ENCODE results near the gene TCEA2.

TCEA2 gene

GRCh38 chr20:64063389-64064144, 569 bp downstream of the TCEA2 start:
- FAIRE-seq: no peak
- no peak for DNase-seq (ENCODE audit: insufficient read length, low spot score)

GRCh38 chr20:64064145-64064698, 1.2 kb downstream of the TCEA2 start:
- DNase-seq (ENCODE audit: insufficient read length, low spot score) (no peak), FAIRE-seq (no peak)

GRCh38 chr20:64065062-64065973, 2.3 kb downstream of the TCEA2 start:
- FAIRE-seq (no peak), DNase-seq (ENCODE audit: insufficient read length, low spot score) (no peak)

- FAIRE-seq: peak; percentile 87
- peak; percentile 86 for DNase-seq (ENCODE audit: insufficient read length, low spot score)
Measured at GRCh38 chr20:64065974-64066343, 3.0 kb downstream of the TCEA2 start.

- DNase-seq (ENCODE audit: insufficient read length, low spot score) (no peak), FAIRE-seq (no peak)
Measured at GRCh38 chr20:64067005-64067632, 4.1 kb downstream of the TCEA2 start.

GRCh38 chr20:64067733-64068307, 4.8 kb downstream of the TCEA2 start:
- DNase-seq (ENCODE audit: insufficient read length, low spot score) (no peak), FAIRE-seq (no peak)

GRCh38 chr20:64068386-64069208, 5.6 kb downstream of the TCEA2 start:
- no peak for FAIRE-seq
- DNase-seq (ENCODE audit: insufficient read length, low spot score): no peak

GRCh38 chr20:64069209-64069613, 6.2 kb downstream of the TCEA2 start:
- FAIRE-seq (no peak), DNase-seq (ENCODE audit: insufficient read length, low spot score) (no peak)

GRCh38 chr20:64069614-64070243, 6.7 kb downstream of the TCEA2 start:
- no peak for FAIRE-seq

GRCh38 chr20:64070244-64070993, 7.4 kb downstream of the TCEA2 start:
- no peak for DNase-seq (ENCODE audit: insufficient read length, low spot score)
- no peak for FAIRE-seq

More at GRCh38 chr20:64069614-64070243, 6.7 kb downstream of the TCEA2 start:
- DNase-seq (ENCODE audit: insufficient read length, low spot score): no peak

- FAIRE-seq: no peak
- no peak for DNase-seq (ENCODE audit: insufficient read length, low spot score)
Measured at GRCh38 chr20:64071341-64072332, 8.6 kb downstream of the TCEA2 start.

GRCh38 chr20:64072498-64073063, 9.6 kb downstream of the TCEA2 start:
- FAIRE-seq: no peak
- no peak for DNase-seq (ENCODE audit: insufficient read length, low spot score)

- DNase-seq (ENCODE audit: insufficient read length, low spot score): no peak
- no peak for FAIRE-seq
Measured at GRCh38 chr20:64073476-64074183, 10.6 kb downstream of the TCEA2 start.

GRCh38 chr20:64074184-64074789, 11.3 kb downstream of the TCEA2 start:
- DNase-seq (ENCODE audit: insufficient read length, low spot score) (no peak), FAIRE-seq (no peak)

- FAIRE-seq (no peak), DNase-seq (ENCODE audit: insufficient read length, low spot score) (no peak)
Measured at GRCh38 chr20:64074963-64075362, 12.0 kb downstream of the TCEA2 start.

GRCh38 chr20:64075556-64075955, 12.6 kb downstream of the TCEA2 start:
- no peak for FAIRE-seq
- no peak for DNase-seq (ENCODE audit: insufficient read length, low spot score)

All from GM19239 (cell line).